HG03108 (cell line): ENCODE data around the gene ZFAND6.

Experiments
- ATAC-seq: cut with Tn5 transposase; IDR thresholded peaks from one replicate; pipeline ENCODE4 v1.9.1; 2021; ENCODE audit warnings: moderate library complexity; ENCODE audit not compliant: unreplicated experiment

Gene ZFAND6

GRCh38 chr15:80186066-80186465 lies 126.6 kb downstream of the ZFAND6 start:
- no peak for ATAC-seq

- ATAC-seq = no peak
Observed at GRCh38 chr15:80186597-80186996, 127.1 kb downstream of the ZFAND6 start.
